K562 (cell line): ENCODE data around the gene NR3C2. TPM values are rescaled to one million over a fixed set of nuclear protein-coding genes. Genes with fewer than 3 reads are reported as not detected.

Source experiments
- ATAC-seq: fragments of 200-7000 bp; cut with Tn5 transposase; 3 replicates; pipeline ENCODE4 v1.9.1; 2020; ENCODE audit warnings: moderate library complexity
- BruUV-seq: library from RNA; stranded (reverse); fragments of 400-500 nt; replicated peaks from 2 replicates; lab custom pipeline; 2021; lab: Mats Ljungman, UMichigan
- CTCF ChIA-PET: fragments of 300-600 bp; formaldehyde crosslinking; extraction: SDS; loops from one replicate; lab custom pipeline; 2021; ENCODE audit warnings: low intra/inter-chr PET ratio; lab: Yijun Ruan, JAX
- POLR2A ChIA-PET: fragments of 300-600, 350-650 bp; sonication (Branson Sonifier 250); formaldehyde crosslinking; extraction: SDS; loops from one replicate; lab custom pipeline; 2021; ENCODE audit warnings: antibody characterized with exemption, inconsistent platforms; lab: Yijun Ruan, JAX
- DNase-seq, 4 experiments: peaks; one replicate each; pipeline versions ENCODE4 v3.0.0 to v3.0.0-alpha.2; 2011 to 2018; ENCODE audit warnings: low spot score in 3 of 4, mixed read lengths in 3 of 4; ENCODE audit errors: extremely low read depth in 1 of 4
- FAIRE-seq: peaks from 2 replicates; lab custom pipeline; 2011; peaks lifted over from hg19 to GRCh38; lab: Jason Lieb, UNC
- H2AFZ ChIP-seq: 2 replicates; pipeline ENCODE4 v1.6.0; 2011; ENCODE audit warnings: low read depth, low read length, control low read depth, inconsistent platforms
- H3K27ac ChIP-seq: fragments of 200-600 bp; 3 replicates; pipeline ENCODE4 v1.8.0; 2011; ENCODE audit warnings: low read depth, mild to moderate bottlenecking, control low read depth, inconsistent platforms, low read length, moderate library complexity, mixed read lengths; ENCODE audit errors: extremely low read depth
- H3K27me3 ChIP-seq, 2 experiments: fragments of 300-600 bp in 1 of 2; 2 replicates in 1 of 2; 3 replicates in 1 of 2; pipeline versions ENCODE4 v1.6.0 to v1.8.0; 2011; ENCODE audit warnings: inconsistent platforms in 2 of 2, low read length in 2 of 2, mild to moderate bottlenecking in 1 of 2, mixed read lengths in 1 of 2, moderate library complexity in 1 of 2; ENCODE audit not compliant: control insufficient read depth in 2 of 2, insufficient read depth in 2 of 2
- H3K36me3 ChIP-seq: fragments of 300-600 bp; 3 replicates; pipeline ENCODE4 v1.8.0; 2011; ENCODE audit warnings: mild to moderate bottlenecking, low read length, inconsistent platforms; ENCODE audit not compliant: control insufficient read depth, insufficient read depth
- H3K4me1 ChIP-seq, 2 experiments: fragments of 200-600 bp in 1 of 2; replicated peaks in 1 of 2; 2 replicates in 1 of 2; 3 replicates in 1 of 2; pipeline versions ENCODE4 v1.5.1 to v1.8.0; 2011; ENCODE audit warnings: inconsistent platforms in 2 of 2, low read length in 2 of 2, mild to moderate bottlenecking in 1 of 2, mixed read lengths in 1 of 2, moderate library complexity in 1 of 2; ENCODE audit not compliant: control insufficient read depth in 2 of 2, insufficient read depth in 2 of 2
- H3K4me2 ChIP-seq: 2 replicates; pipeline ENCODE4 v1.6.1; 2011; ENCODE audit warnings: low read length, control low read depth, inconsistent platforms, mixed read lengths; ENCODE audit not compliant: insufficient read depth
- H3K4me3 ChIP-seq: fragments of 200-600 bp; sonication (generic), shearing (Covaris generic); 2 replicates; pipeline ENCODE4 v1.5.1; 2016; ENCODE audit warnings: control low read depth, inconsistent platforms
- H3K79me2 ChIP-seq: fragments of 200-600 bp; 3 replicates; pipeline ENCODE4 v1.8.0; 2011; ENCODE audit warnings: low read length, inconsistent platforms; ENCODE audit not compliant: control insufficient read depth, insufficient read depth
- H3K9ac ChIP-seq, 2 experiments: 2 replicates each; pipeline versions ENCODE4 v1.6.0 to v1.6.1; 2011; ENCODE audit warnings: low read depth in 2 of 2, low read length in 2 of 2, control low read depth in 1 of 2, inconsistent platforms in 1 of 2, mild to moderate bottlenecking in 1 of 2, mixed read lengths in 1 of 2; ENCODE audit not compliant: insufficient read depth in 1 of 2
- H3K9me1 ChIP-seq: one replicate; pipeline ENCODE4 v1.6.0; 2011; ENCODE audit warnings: inconsistent platforms, mild to moderate bottlenecking, low read length, moderate library complexity; ENCODE audit not compliant: control insufficient read depth, insufficient read depth
- H3K9me3 ChIP-seq: replicated peaks from 2 replicates; pipeline ENCODE4 v1.5.1; 2011; ENCODE audit warnings: low read depth, low read length, inconsistent platforms; ENCODE audit not compliant: control insufficient read depth, insufficient read depth
- H4K20me1 ChIP-seq: replicated peaks from 2 replicates; pipeline ENCODE4 v1.6.1; 2011; ENCODE audit warnings: low read length, inconsistent platforms, mixed read lengths; ENCODE audit not compliant: control insufficient read depth, insufficient read depth
- CBX8 ChIP-seq: fragments of 200-600 bp; sonication (generic); IDR thresholded peaks from 2 replicates; pipeline ENCODE4 v1.6.1; 2012; ENCODE audit warnings: borderline replicate concordance, mixed run types, low read depth, mild to moderate bottlenecking, moderate library complexity, mixed read lengths, low read length, control low read depth, inconsistent platforms; ENCODE audit not compliant: poor library complexity, severe bottlenecking; ENCODE audit errors: extremely low read depth
- FIP1L1 ChIP-seq: fragments of 200-400 bp; formaldehyde crosslinking; IDR thresholded peaks from 2 replicates; pipeline ENCODE4 v1.6.1; 2018; ENCODE audit warnings: mild to moderate bottlenecking, low read depth, low read length; ENCODE audit not compliant: poor library complexity, severe bottlenecking
- GATAD2A ChIP-seq: fragments of 450-650 bp; IDR thresholded peaks from 2 replicates; pipeline ENCODE4 v1.6.1; 2017
- GTF2F1 ChIP-seq: IDR thresholded peaks from 2 replicates; pipeline ENCODE4 v1.6.1; 2011; ENCODE audit warnings: low read depth, low read length, improper control_type of control experiment
- HDAC8 ChIP-seq: fragments of 450-650 bp; IDR thresholded peaks from 2 replicates; pipeline ENCODE4 v1.6.1; 2016; ENCODE audit warnings: mild to moderate bottlenecking, missing genetic modification characterization, moderate library complexity, missing compliant biosample characterization
- MAFF ChIP-seq: IDR thresholded peaks from 2 replicates; pipeline ENCODE4 v1.6.1; 2012; ENCODE audit warnings: low read length, improper control_type of control experiment
- NBN ChIP-seq: fragments of 450-650 bp; IDR thresholded peaks from 2 replicates; pipeline ENCODE4 v1.6.1; 2016; ENCODE audit warnings: low read depth, mild to moderate bottlenecking
- NR4A1 ChIP-seq, 2 experiments: fragments of 250-450 bp in 1 of 2; fragments of 450-650 bp in 1 of 2; sonication (Bioruptor Pico) in 1 of 2; IDR thresholded peaks; 2 replicates each; pipeline versions ENCODE4 v1.4.0 to v1.6.1; 2016 to 2020; ENCODE audit warnings: mild to moderate bottlenecking in 2 of 2, missing compliant biosample characterization in 1 of 2, missing genetic modification characterization in 1 of 2, moderate library complexity in 1 of 2
- SMAD2 ChIP-seq: fragments of 150-350 bp; IDR thresholded peaks from 2 replicates; pipeline ENCODE4 v1.6.1; 2014; ENCODE audit warnings: low read depth, mild to moderate bottlenecking, low read length
- SMARCC2 ChIP-seq: fragments of 450-650 bp; IDR thresholded peaks from 2 replicates; pipeline ENCODE4 v1.6.1; 2017; ENCODE audit warnings: antibody characterized with exemption, moderate library complexity, mild to moderate bottlenecking, low read depth
- XRCC4 ChIP-seq: IDR thresholded peaks from one replicate; pipeline ENCODE4 v1.6.1; 2011; ENCODE audit not compliant: insufficient read depth, insufficient read length; ENCODE audit errors: extremely low read depth
- ZNF384 ChIP-seq: IDR thresholded peaks from 2 replicates; pipeline ENCODE4 v1.6.1; 2012; ENCODE audit warnings: low read depth, low read length, improper control_type of control experiment
- ZNF41 ChIP-seq: fragments of 250-450 bp; sonication (Bioruptor Pico); conservative IDR thresholded peaks from 2 replicates; pipeline ENCODE4 v1.4.0; 2020; ENCODE audit warnings: mild to moderate bottlenecking
- ZNF778 ChIP-seq: fragments of 450-650 bp; formaldehyde crosslinking; IDR thresholded peaks from 2 replicates; pipeline ENCODE4 v1.4.0; 2020; ENCODE audit warnings: mild to moderate bottlenecking, moderate library complexity
- ZNF780A ChIP-seq: fragments of 250-450 bp; sonication (Bioruptor Pico); IDR thresholded peaks from 2 replicates; pipeline ENCODE4 v1.5.0; 2021; ENCODE audit warnings: mild to moderate bottlenecking
- WGBS: fragments of 100-300 bp; shearing (Covaris generic); methylation state at CpG from one replicate; pipeline ENCODE4 v1.1.6; 2016; ENCODE audit warnings: low coverage, mixed read lengths; ENCODE audit not compliant: insufficient coverage; ENCODE audit errors: missing lambda C conversion rate; 5-methylcytosine and 5-hydroxymethylcytosine counted together
- in situ Hi-C: fragments of 300-500 bp; cut with MboI; formaldehyde crosslinking; loops from 4 replicates; pipeline ENCODE4 v1.15.0; 2018; ENCODE audit warnings: inconsistent platforms, mixed read lengths
- intact Hi-C: fragments of 100-400 bp; cut with micrococcal nuclease; formaldehyde crosslinking; loops from 2 replicates; pipeline ENCODE4 v1.14.2; 2022
- polyA plus RNA-seq, 8 experiments: library from polyadenylated mRNA; depleted of rRNA in 4 of 8; stranded (reverse) in 5 of 8; unstranded in 3 of 8; fragments of >200 nt; fragmentation: Nextera tagmentation in 2 of 8; fragmentation: Illumina TruSeq in 1 of 8; extraction: Ambion mirVana in 2 of 8; extraction: Trizol in 1 of 8; gene quantifications; 2 replicates each; pipeline versions ENCODE4 v1.2.1 to v1.2.3, GENCODE V29; 2011 to 2014; ENCODE audit warnings: inconsistent platforms in 1 of 8, missing spikeins in 1 of 8
- total RNA-seq, 7 experiments: library from RNA; depleted of rRNA in 6 of 7; stranded (reverse); fragments of >200 nt in 6 of 7; fragmentation: Illumina TruSeq in 2 of 7; extraction: Trizol in 2 of 7; gene quantifications; 2 replicates each; pipeline versions ENCODE4 v1.2.1 to v1.2.3, GENCODE V29; 2011 to 2021; ENCODE audit warnings: low replicate concordance in 1 of 7
- TF ChIP-seq, protein P1 (sequence below): IDR thresholded peaks from 2 replicates; pipeline ENCODE4 v1.6.1; 2016; ENCODE audit warnings: missing genetic modification characterization, missing compliant biosample characterization
- TF ChIP-seq, protein P2 (sequence below): fragments of 250-450 bp; sonication (Bioruptor Pico); IDR thresholded peaks from 2 replicates; pipeline ENCODE4 v1.8.0; 2021; ENCODE audit warnings: moderate library complexity, mild to moderate bottlenecking, inconsistent platforms
- TF ChIP-seq, protein P3 (sequence below): conservative IDR thresholded peaks from 2 replicates; pipeline ENCODE4 v1.6.1; 2011; ENCODE audit warnings: low read depth, mild to moderate bottlenecking, low read length; ENCODE audit not compliant: control insufficient read depth

Gene NR3C2
- total and polyA plus RNA-seq, 9 of the 15 experiments (the other 6 are each of a cell fraction or from before 2014, with no cell fraction given): 0.01 to 0.28 (median 0.16) TPM; not detected in 2

DNA sequence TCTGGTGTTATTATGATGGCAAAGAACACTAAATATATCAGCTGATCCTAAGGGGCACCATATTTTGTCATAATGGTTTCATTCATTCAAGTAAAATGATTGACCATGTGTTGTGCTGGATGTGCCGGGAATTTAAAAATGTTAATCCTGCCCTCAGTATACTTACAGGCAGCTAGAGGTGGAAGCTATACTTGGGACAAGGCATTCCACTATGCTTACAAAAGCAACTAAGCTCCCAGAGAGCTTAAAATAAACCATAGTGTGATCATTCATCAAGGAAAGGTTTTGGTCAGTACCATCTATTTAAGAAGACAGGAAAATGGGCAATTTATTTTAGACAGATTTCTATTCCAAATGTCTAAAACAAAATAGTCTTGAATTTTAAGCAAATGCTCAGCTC lies 46.4 kb downstream of the NR3C2 start (continued):
- TF ChIP-seq, protein P1, sequence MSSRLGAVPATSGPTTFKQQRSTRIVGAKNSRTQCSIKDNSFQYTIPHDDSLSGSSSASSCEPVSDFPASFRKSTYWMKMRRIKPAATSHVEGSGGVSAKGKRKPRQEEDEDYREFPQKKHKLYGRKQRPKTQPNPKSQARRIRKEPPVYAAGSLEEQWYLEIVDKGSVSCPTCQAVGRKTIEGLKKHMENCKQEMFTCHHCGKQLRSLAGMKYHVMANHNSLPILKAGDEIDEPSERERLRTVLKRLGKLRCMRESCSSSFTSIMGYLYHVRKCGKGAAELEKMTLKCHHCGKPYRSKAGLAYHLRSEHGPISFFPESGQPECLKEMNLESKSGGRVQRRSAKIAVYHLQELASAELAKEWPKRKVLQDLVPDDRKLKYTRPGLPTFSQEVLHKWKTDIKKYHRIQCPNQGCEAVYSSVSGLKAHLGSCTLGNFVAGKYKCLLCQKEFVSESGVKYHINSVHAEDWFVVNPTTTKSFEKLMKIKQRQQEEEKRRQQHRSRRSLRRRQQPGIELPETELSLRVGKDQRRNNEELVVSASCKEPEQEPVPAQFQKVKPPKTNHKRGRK (tag): no peak
- TF ChIP-seq GATAD2A (no peak), HDAC8 (no peak)
- TF ChIP-seq, protein P2, sequence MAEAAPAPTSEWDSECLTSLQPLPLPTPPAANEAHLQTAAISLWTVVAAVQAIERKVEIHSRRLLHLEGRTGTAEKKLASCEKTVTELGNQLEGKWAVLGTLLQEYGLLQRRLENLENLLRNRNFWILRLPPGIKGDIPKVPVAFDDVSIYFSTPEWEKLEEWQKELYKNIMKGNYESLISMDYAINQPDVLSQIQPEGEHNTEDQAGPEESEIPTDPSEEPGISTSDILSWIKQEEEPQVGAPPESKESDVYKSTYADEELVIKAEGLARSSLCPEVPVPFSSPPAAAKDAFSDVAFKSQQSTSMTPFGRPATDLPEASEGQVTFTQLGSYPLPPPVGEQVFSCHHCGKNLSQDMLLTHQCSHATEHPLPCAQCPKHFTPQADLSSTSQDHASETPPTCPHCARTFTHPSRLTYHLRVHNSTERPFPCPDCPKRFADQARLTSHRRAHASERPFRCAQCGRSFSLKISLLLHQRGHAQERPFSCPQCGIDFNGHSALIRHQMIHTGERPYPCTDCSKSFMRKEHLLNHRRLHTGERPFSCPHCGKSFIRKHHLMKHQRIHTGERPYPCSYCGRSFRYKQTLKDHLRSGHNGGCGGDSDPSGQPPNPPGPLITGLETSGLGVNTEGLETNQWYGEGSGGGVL (CRISPR knock-in tag): no peak

DNA sequence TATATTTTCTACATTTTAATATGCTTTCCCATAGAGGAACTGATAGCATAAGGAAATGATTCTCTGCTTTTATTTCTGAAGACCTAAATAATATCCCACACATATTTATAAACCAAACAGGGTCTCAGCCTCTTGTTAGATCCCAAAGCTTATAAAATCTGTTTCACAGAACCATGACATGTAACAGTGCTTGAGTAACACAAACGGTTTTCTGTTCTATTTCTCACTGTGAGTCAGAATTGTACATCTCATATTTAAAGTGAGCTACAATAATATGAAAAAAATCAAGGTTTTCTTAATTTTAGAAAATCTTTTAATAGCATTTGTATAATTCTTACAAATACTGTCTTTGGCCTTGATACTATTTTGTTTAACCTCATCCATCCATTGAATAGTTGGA lies 51.2 kb downstream of the NR3C2 start:
- no peak overlapping the region for H3K27ac ChIP-seq
- no peaks in the 10 kb centered on the region for H3K4me1 ChIP-seq
- H3K4me3 ChIP-seq: no peak overlapping the region
- no peaks in the 10 kb centered on the region for H4K20me1 ChIP-seq
- H3K4me2 ChIP-seq: no peak overlapping the region
- BruUV-seq: no TSS peak
- H3K27me3 ChIP-seq: no peaks in the 10 kb centered on the region
- 6% methylated on average over 1 of the region's 1 CpG for WGBS
- H3K36me3 ChIP-seq: no peaks in the 10 kb centered on the region
- no peaks in the 10 kb centered on the region for H3K9me1 ChIP-seq
- no peak overlapping the region for H2AFZ ChIP-seq
- DNase-seq (no peak), FAIRE-seq (no peak), ATAC-seq (no peak)
- intact Hi-C loops: no loop called here
- no peaks in the 10 kb centered on the region for H3K79me2 ChIP-seq
- ChIA-PET CTCF (no interaction called here), POLR2A (no interaction called here)
- in situ Hi-C loops: no loop called here
- no peak overlapping the region for H3K9ac ChIP-seq
- no peaks in the 10 kb centered on the region for H3K9me3 ChIP-seq
- no peak for TF ChIP-seq ZNF384
- no peak for TF ChIP-seq SMARCC2
- TF ChIP-seq CBX8: no peak
- no peak for TF ChIP-seq SMAD2
- TF ChIP-seq ZNF780A (CRISPR knock-in tag): no peak
- TF ChIP-seq MAFF: no peak
- no peak for TF ChIP-seq XRCC4
- no peak for TF ChIP-seq ZNF41 (CRISPR knock-in tag)
- no peak for TF ChIP-seq FIP1L1
- TF ChIP-seq, protein P3, sequence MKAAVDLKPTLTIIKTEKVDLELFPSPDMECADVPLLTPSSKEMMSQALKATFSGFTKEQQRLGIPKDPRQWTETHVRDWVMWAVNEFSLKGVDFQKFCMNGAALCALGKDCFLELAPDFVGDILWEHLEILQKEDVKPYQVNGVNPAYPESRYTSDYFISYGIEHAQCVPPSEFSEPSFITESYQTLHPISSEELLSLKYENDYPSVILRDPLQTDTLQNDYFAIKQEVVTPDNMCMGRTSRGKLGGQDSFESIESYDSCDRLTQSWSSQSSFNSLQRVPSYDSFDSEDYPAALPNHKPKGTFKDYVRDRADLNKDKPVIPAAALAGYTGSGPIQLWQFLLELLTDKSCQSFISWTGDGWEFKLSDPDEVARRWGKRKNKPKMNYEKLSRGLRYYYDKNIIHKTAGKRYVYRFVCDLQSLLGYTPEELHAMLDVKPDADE: no peak
- TF ChIP-seq GTF2F1: no peak
- no peak for TF ChIP-seq ZNF778
- TF ChIP-seq NBN: no peak
- no peak for TF ChIP-seq NR4A1 (CRISPR knock-in tag; IDR thresholded peaks at IDR 0.05)
- no peak for TF ChIP-seq NR4A1 (tag; IDR thresholded peaks at IDR 0.05)
